Mononuclear cell (primary cell): ENCODE results near the gene USE1. TPM values are rescaled to one million over a fixed set of nuclear protein-coding genes. Genes with fewer than 3 reads are reported as not detected.

Experiments used
- H3K27me3 ChIP-seq: 2 replicates; pipeline ENCODE4 v1.6.0; 2011; ENCODE audit warnings: low read length, control low read depth; ENCODE audit not compliant: insufficient read depth
- H3K4me1 ChIP-seq: 2 replicates; pipeline ENCODE4 v1.5.1; 2011; ENCODE audit warnings: mild to moderate bottlenecking, low read length, control low read depth; ENCODE audit not compliant: insufficient read depth
- H3K4me3 ChIP-seq: 2 replicates; pipeline ENCODE4 v1.5.1; 2011; ENCODE audit warnings: mild to moderate bottlenecking, low read length, moderate library complexity
- H3K9me3 ChIP-seq: 2 replicates; pipeline ENCODE4 v1.5.1; 2011; ENCODE audit warnings: low read depth, mild to moderate bottlenecking, control low read depth, low read length
- total RNA-seq: library from RNA; depleted of rRNA; stranded (reverse); fragments of >200 nt; gene quantifications from one replicate; pipeline ENCODE4 v1.2.3, GENCODE V29; 2012

Gene USE1
- total RNA-seq, 1 donor: 8.6 TPM

DNA sequence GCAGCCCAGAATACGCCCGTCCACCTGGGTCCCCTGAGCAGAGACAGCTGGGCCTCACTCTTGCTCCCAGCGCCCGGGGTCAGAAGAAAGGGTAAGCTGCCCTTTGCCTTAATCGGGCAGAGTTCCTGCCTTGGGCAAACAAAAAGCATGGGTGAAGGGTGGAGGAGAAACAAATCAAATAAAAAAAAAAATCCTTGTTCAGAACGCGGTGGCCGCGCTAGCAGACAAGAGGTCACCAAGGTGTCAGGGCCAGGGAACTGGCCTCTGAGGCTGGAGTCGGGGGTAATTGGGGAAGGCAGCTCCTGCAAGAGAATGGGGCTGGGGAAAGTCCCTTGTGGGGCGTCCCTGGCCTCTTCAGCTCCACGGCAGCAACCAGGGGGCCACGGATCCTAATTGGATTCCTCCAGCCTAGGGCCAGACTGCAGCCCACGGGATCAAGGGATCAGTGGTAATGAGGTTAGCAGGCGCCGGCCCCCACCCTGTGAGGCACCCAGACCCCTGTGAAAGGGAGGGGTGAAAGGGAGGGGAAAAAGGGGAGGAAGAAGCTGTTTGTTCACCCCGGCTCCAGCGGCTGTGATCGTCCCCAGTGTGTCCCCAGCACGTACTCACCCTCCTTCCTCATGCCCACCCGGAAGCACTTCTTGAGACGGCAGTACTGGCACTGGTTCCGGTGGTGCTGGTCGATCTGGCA lies 25.1 kb downstream of the USE1 start:
- Histone ChIP-seq H3K4me3 (no peak overlapping the region), H3K27me3 (no peaks in the 10 kb centered on the region), H3K9me3 (no peaks in the 10 kb centered on the region), H3K4me1 (peaks cover 11% of the 10 kb centered on the region)

DNA sequence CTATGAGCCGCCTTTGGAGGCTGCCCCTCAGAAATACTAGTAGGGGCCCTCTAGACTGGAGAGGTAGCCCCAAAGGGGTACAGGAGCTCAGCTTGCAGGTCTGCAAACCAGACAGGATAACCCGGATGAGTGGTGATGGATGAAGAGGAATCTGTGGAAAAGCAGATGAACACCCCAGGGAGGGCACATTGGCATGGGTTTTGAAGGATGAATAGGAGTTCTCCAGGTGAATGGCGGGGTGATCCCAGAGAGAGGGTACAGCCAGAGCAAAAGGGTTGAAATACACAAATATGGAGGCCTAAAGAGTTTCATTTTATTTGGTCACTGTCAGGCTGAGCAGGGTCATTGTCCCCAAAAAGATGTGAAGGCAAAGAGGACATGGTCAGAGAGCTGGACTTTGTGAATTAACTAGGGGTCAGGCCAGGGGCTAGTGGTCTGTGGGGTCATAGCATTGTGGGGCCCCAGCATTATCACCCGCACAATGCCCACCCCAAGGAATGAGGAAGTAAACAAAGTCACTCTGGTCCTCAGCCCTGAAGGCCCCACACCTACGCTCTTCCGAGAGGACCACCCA lies 25.8 kb downstream of the USE1 start:
- H3K9me3 ChIP-seq: no peaks in the 10 kb centered on the region
- H3K27me3 ChIP-seq: no peaks in the 10 kb centered on the region
- H3K4me1 ChIP-seq: peaks cover 6% of the 10 kb centered on the region
- no peak overlapping the region for H3K4me3 ChIP-seq

DNA sequence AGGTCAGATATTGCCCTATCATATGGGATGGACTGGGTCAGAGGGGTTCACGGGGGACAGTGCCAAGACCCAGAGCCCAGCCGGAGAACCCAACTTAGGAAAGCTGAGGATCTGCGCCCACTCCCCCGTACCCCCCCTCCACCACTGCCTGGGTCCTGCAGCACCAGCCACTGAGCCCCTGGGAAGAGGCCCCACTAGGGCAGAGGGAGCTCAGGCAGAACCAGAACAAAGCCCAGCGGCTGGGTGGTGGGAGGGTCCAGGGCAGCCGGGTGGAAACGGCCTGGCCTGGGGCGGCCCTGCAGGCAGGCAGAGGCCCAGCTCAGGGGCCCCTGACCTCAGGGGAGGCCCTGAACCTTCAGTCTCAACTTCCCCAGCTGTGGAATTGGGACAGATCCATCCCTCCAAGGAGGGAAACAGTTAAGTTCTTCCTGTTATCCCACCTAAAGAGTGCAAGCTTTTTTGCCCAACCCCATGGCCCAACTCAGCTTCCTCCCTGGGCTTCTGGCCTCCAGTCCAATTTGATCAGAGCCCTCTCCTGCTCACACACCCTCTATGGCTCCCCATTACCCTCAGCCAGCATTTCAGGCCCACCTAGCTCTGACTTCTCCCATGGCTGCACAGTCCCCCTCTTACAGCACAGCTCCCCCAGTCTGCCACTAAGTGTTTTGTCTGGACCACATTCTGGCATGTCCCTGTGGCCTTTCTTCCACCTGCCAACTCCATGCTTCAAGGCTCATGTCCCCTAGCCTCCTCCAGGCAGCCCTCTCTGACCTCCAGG lies 27.5 kb downstream of the USE1 start:
- Histone ChIP-seq H3K9me3 (no peaks in the 10 kb centered on the region), H3K4me1 (peaks cover 18% of the 10 kb centered on the region), H3K4me3 (no peak overlapping the region), H3K27me3 (no peaks in the 10 kb centered on the region)

DNA sequence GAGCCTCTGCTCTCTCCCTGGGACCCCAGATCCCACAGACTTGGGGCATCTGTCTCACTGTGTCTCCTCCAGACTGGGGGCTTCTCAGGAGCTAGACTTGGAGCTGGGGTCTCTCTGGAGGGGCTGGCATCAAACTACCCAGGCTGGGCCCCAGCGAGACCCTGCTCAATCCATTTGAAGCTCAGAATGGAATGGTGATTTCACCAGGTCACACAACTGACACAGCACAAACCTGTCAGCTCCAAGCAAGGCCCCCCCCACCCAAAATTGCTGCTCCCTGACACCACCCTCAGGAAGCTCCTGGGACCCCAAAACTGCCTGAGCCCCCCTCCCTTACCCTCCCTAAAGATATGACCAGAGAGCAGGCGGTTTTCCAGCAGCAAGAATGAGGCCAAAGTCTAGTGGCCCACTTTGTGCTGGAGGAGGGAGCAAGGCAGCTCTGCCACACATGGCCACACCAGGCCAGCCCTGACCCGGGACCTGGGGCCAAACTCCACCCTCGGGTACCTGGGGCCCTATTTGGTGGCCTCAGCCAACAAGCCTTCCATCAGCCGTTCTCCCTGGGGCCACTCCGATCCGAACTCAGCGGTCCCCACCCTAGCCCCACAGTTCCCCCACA lies 28.2 kb downstream of the USE1 start:
- no peak overlapping the region for H3K4me3 ChIP-seq
- H3K4me1 ChIP-seq: peaks cover 18% of the 10 kb centered on the region
- H3K27me3 ChIP-seq: no peaks in the 10 kb centered on the region
- no peaks in the 10 kb centered on the region for H3K9me3 ChIP-seq

DNA sequence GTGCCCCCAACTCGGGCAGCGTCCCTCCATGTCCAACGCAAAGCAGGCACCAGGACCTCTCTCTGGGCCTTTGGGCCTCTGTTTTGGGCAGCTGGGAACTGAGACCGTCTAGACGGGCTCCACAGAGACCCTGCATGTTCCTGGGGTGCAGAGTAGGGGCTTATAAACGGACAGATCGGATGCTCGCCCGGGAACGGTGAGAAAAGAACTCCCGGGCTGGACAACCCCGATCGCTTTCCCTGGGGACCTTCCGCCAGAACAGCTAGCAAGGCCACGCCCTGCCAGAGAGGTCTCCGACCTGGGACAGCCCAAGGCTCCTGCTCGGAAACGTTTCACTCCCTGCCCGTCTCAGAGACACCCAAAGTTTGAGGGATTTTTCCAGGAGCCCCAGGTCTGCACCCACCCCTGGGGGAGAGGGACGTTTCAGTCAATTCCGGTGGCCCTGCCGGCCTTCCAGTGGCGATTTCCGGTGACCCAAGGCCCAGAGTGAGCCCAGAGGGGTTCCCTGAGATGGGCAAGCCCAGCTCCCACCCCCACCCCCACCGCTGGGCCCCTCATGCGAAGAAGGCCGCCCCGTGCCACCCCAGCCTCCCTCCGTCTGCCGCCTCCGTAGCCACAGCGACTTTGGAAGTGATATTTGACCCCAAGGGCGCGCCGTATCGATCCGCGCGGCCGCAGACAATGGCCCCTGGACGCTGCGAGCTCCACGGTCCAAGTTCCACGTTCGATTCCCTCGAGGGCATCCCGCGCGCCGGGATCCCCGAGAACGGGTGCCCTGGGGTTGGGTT lies 28.9 kb downstream of the USE1 start:
- H3K4me1 ChIP-seq: peaks cover 18% of the 10 kb centered on the region
- H3K9me3 ChIP-seq: no peaks in the 10 kb centered on the region
- no peak overlapping the region for H3K4me3 ChIP-seq
- H3K27me3 ChIP-seq: no peaks in the 10 kb centered on the region

DNA sequence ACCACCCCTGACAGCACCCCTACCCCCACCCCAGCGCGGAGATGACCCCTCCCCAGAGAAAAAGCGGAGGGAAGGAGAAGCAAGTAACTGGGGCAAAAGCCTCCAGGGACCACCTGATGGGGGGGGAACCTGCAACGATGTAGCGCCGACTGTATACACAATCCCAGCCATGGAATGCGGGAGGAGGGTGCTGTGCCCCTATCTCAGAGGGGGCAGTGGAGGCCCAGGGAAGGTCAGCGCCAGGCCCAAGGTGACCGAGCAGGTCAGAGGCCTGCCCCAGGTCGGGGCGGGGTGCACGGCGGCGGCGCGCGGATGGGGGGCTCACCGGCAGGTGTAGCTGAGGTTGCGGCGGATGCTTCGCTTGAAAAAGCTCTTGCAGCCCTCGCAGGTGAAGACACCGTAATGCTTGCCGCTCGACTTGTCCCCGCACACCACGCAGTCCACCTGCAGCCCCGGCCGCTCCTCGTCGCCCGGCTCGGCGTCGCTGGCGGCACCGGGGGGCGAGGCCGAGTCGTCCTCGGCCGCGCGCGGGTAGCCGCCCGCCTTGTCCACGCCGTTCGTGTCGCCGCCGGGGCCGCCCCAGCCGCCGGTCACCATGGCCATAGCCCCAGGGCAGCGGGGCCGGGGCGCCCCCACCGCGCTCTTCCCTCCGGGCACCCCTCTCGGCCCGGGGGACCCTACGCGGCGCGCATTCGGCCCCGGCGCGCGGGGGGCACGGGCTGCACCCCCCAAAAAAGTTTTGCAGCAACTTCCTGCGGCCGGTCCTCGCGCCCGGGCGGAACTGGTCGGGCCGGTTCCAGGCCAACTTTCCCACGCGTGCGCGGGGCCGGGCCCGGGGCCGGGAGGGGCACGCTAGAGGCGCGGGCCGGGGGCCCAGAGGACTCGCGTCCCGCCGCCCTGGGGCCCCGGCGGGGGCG lies 29.7 kb downstream of the USE1 start:
- Histone ChIP-seq H3K4me3 (peak overlapping the region; percentile 23), H3K4me1 (peaks cover 18% of the 10 kb centered on the region), H3K9me3 (no peaks in the 10 kb centered on the region), H3K27me3 (no peaks in the 10 kb centered on the region)

DNA sequence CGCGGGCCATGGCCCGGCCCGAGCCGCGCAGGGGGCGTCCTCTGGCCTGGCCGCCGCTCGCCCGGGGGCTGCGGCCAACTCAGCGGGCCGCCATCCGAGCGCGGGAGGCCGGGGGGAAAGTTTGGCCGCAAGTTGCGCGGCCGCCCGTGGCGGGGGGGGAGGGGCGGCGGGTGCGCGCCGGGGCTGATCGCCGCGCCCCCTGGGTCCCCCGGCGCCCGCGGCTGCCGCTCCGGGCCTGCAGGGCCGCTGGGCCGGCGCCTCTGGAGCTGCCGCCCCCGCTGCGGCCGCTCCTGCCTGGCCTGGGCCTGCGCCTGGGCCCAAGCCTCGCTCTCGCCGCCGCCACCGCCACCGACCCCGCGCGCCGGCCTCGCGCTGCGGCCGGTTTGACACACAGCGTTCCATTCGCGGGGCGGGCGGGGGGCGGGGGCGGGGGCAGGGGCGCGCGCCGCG lies 30.4 kb downstream of the USE1 start, which contains the start of gene NR2F6:
Gene NR2F6 (minus strand): TSS at position 385 of the 450 bp plus-strand sequence. CDS start 699 bp downstream, outside the sequence.
- Histone ChIP-seq H3K9me3 (no peaks in the 10 kb centered on the region), H3K4me1 (peaks cover 18% of the 10 kb centered on the region), H3K4me3 (peak within 1 kb of the TSS; percentile 36), H3K27me3 (no peaks in the 10 kb centered on the region)

DNA sequence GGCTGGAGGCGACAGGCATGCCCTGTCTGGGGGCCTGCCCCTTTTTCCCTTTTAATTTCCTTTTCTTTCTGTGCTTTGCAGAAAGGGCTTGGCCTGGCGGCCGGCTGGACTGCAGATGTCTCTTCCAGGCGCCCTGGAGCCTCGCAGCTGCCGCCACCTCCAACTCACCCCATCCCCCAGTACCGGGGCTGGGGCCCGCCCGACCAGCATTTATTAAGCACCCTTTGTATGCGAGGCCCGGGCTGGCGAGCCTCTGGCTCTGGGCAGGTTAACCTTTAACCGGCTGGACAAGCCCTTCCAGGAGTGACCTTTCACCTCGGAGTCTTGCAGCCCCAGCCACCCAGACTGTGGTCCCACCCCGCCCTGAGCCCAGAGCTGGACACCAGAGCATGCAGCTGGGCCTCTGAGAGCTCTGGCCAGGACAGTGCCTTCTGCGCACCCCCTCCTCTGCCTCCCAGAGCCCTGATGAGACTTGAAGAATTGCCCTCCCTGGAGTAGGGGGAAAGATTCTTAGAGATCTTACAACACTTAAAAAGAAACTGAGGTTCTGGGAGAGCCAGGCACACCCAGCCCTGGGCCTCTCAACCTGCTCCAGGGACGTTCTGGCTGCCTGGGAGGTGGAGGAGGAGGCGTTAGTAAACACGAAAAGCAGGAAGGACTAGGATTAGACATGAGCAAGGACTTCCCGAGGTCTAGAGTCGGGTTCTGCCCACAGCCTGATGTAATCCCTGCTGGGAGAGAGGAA lies 31.7 kb downstream of the USE1 start:
- peaks cover 18% of the 10 kb centered on the region for H3K4me1 ChIP-seq
- H3K27me3 ChIP-seq: no peaks in the 10 kb centered on the region
- H3K9me3 ChIP-seq: no peaks in the 10 kb centered on the region
- H3K4me3 ChIP-seq: peak overlapping the region; percentile 36

DNA sequence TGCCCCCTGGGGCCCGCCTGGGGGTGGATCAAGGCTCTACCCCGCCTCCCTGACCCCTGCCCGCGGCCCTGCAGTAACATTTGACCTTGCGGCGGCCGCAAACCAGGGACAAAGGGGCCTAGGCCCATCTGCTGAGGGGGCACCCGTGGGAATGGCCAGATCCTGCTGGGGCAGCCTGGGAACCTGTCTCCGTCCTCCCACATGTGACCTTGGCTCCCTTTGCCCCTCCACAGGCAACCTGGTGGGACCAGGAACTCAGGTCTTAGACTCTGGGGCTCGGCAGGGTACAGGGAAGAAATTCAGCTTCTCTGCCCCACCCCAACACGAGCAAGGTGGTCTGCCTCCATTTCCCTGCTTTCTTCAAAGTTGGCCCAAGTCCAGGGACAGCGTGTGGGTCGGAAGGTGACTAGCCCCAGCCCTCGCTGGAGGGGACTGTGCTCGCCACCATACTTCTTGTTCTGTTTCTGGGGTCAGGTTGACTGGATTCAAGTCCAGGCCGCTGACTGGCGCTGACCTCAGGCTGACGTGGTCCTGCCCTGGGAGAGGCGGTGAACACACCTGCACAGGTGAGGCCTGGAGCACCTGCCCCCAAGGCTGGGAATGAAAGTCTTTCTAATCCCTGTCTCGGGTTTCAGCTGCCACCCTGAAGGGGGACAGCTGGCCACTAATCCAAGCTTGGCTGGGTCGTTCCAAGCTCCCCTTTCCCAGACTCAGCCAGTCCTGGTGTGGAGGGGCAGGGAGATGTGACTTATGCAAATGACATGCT lies 33.0 kb downstream of the USE1 start:
- H3K4me1 ChIP-seq: peaks cover 18% of the 10 kb centered on the region
- no peaks in the 10 kb centered on the region for H3K27me3 ChIP-seq
- H3K9me3 ChIP-seq: no peaks in the 10 kb centered on the region
- H3K4me3 ChIP-seq: no peak overlapping the region

DNA sequence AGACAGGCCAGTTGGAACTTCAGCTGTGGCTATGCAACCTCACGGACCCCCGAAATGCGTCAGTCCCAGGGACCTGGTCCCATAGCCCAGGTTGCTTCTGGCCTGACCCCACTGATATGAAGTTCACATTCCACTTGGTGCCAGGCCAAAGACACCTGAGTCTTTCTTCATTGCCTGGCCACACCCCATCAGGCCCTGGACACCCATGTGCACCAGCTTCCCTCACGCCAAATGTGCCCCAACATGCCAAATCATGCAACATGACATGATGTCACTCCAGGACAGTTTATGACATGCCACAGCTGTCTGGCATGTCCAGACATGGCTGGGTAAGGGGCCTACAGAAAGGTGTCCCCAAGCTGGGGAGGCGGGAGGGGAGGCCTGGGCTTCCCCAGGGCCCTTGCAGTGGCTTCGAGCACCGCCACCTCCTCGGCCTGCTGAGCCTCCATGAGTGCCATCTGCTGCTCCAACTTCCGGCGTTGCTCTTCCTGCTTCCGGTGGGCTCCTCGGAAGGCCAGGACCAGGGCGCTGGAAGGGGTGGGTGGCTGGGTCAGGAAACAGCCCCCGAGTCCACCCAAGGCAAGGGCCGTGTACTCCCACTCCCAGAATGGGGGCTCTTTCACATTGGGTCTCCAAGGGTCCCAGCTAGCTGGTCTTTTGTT lies 34.9 kb downstream of the USE1 start:
- H3K27me3 ChIP-seq: no peaks in the 10 kb centered on the region
- H3K4me3 ChIP-seq: no peak overlapping the region
- peaks cover 13% of the 10 kb centered on the region for H3K4me1 ChIP-seq
- H3K9me3 ChIP-seq: no peaks in the 10 kb centered on the region

DNA sequence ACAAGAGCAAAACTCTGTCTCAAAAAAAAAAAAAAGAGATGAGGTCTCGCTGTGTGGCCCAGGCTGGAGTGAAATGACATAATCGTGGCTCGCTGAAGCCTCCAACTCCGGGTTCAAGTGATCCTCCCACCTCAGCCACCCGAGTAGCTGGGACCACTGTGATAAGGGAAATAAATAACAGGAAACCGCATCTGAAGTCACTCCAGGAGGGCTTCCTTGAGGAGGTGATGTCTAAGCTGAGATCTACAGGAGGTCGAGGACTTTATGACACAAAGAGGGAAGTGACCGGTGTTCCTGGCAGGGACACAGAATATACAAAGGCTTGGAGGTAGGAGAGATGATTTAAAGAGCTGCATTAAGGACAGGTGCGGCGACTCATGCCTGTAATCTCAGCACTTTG lies 39.5 kb downstream of the USE1 start:
- H3K27me3 ChIP-seq: no peaks in the 10 kb centered on the region
- no peaks in the 10 kb centered on the region for H3K4me1 ChIP-seq
- no peaks in the 10 kb centered on the region for H3K9me3 ChIP-seq
- H3K4me3 ChIP-seq: no peak overlapping the region

DNA sequence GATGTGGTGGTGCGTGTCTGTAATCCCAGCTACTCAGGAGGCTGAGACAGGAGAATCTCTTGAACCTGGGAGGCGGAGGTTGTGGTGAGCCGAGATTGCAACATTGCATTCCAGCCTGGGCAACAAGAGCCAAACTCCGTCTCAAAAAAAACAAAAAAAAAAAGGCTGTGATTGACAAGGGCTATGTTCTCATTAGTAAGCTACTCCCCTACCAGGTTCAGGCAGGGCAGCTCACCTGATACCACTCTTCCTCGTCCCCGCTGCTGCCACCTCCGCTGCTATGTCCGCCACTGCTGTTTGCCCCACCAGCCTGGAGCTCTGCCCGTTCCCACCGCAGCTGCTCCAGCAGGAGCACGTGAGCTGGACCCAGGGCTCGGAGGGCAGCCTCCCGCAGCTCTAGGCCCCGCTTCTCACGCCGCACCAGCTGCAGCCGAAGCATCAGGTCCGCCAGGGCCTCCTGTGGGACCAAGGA lies 40.0 kb downstream of the USE1 start:
- H3K4me1 ChIP-seq: no peaks in the 10 kb centered on the region
- no peak overlapping the region for H3K4me3 ChIP-seq
- H3K27me3 ChIP-seq: no peaks in the 10 kb centered on the region
- no peaks in the 10 kb centered on the region for H3K9me3 ChIP-seq
